ENCODE data around the gene ARFRP1.
"Not testable (repeated sequence)": the region's sequence is repeated elsewhere in the genome, so short reads cannot be mapped to it uniquely, and the experiment has no call there.

Gene ARFRP1

GRCh38 chr20:63662813-63663189 lies 45.0 kb downstream of the ARFRP1 start:
- TF ChIP-seq CTCF (IDR thresholded peaks at IDR 0.05; ENCODE audit: low read depth, low read length): no peak
- in situ Hi-C loops (cut with HindIII; ENCODE audit: low sequenced_read_pairs): no loop called here

GRCh38 chr20:63661959-63662812 lies 45.6 kb downstream of the ARFRP1 start:
- TF ChIP-seq CTCF (IDR thresholded peaks at IDR 0.05; ENCODE audit: low read depth, low read length): no peak
- no peak for DNase-seq (ENCODE audit: low read depth, low spot score)
- in situ Hi-C loops (cut with HindIII; ENCODE audit: low sequenced_read_pairs): no loop called here
- H3K4me3 ChIP-seq (ENCODE audit: low read depth, low read length): no peak overlapping the region

More at GRCh38 chr20:63662813-63663189, 45.0 kb downstream of the ARFRP1 start:
- DNase-seq (ENCODE audit: low read depth, low spot score): no peak
- H3K4me3 ChIP-seq (ENCODE audit: low read depth, low read length): no peak overlapping the region

- in situ Hi-C loops (cut with HindIII; ENCODE audit: low sequenced_read_pairs): no loop called here
- H3K4me3 ChIP-seq (ENCODE audit: low read depth, low read length): no peak overlapping the region
- no peak for TF ChIP-seq CTCF (IDR thresholded peaks at IDR 0.05; ENCODE audit: low read depth, low read length)
- no peak for DNase-seq (ENCODE audit: low read depth, low spot score)
These were observed 46.7 kb downstream of the ARFRP1 start for GRCh38 chr20:63661108-63661507.

GRCh38 chr20:63660622-63661021 lies 47.2 kb downstream of the ARFRP1 start:
- in situ Hi-C loops (cut with HindIII; ENCODE audit: low sequenced_read_pairs): no loop called here
- TF ChIP-seq CTCF (IDR thresholded peaks at IDR 0.05; ENCODE audit: low read depth, low read length): no peak
- no peak for DNase-seq (ENCODE audit: low read depth, low spot score)
- H3K4me3 ChIP-seq (ENCODE audit: low read depth, low read length): no peak overlapping the region

GRCh38 chr20:63660174-63660573 lies 47.6 kb downstream of the ARFRP1 start:
- DNase-seq (ENCODE audit: low read depth, low spot score); in situ Hi-C loops (cut with HindIII; ENCODE audit: low sequenced_read_pairs); H3K4me3 ChIP-seq (ENCODE audit: low read depth, low read length): not testable (repeated sequence)

- in situ Hi-C loops (cut with HindIII; ENCODE audit: low sequenced_read_pairs): no loop called here
- H3K4me3 ChIP-seq (ENCODE audit: low read depth, low read length): peak overlapping the region; percentile 76
- no peak for DNase-seq (ENCODE audit: low read depth, low spot score)
These were observed 48.4 kb downstream of the ARFRP1 start for GRCh38 chr20:63659370-63659769.

More at GRCh38 chr20:63659370-63659769, 48.4 kb downstream of the ARFRP1 start:
- no peak for TF ChIP-seq CTCF (IDR thresholded peaks at IDR 0.05; ENCODE audit: low read depth, low read length)

Data from astrocyte of the spinal cord (primary cell).